Mesothelial cell of epicardium (in vitro differentiated cells): ENCODE measurements around the gene GGA2. TPM values are rescaled to one million over a fixed set of nuclear protein-coding genes. Genes with fewer than 3 reads are reported as not detected.

ENCODE experiments used
- DNase-seq, 2 experiments: peaks; one replicate each; pipeline ENCODE4 v3.0.0; 2021; ENCODE audit warnings: low spot score in 2 of 2; ENCODE audit not compliant: unreplicated experiment in 2 of 2
- H3K27ac Mint-ChIP-seq: 2 replicates; pipeline ENCODE4 v1.8.0; 2021; ENCODE audit warnings: mixed read lengths
- H3K27me3 Mint-ChIP-seq: 2 replicates; pipeline ENCODE4 v1.8.0; 2021; ENCODE audit warnings: low read depth, mixed read lengths
- H3K36me3 Mint-ChIP-seq: 2 replicates; pipeline ENCODE4 v1.8.0; 2021; ENCODE audit warnings: mixed read lengths
- H3K4me1 Mint-ChIP-seq: 2 replicates; pipeline ENCODE4 v1.8.0; 2021; ENCODE audit warnings: mixed read lengths
- H3K4me3 Mint-ChIP-seq: 2 replicates; pipeline ENCODE4 v1.8.0; 2021; ENCODE audit warnings: mild to moderate bottlenecking, moderate library complexity, mixed read lengths
- H3K9me3 Mint-ChIP-seq: 2 replicates; pipeline ENCODE4 v1.8.0; 2021; ENCODE audit warnings: mixed read lengths
- total RNA-seq: library from RNA; stranded (reverse); gene quantifications from 3 replicates; pipeline ENCODE4 v1.2.1, GENCODE V29; 2021
- TF ChIP-seq, protein P1 (sequence below): fragments of 200-600 bp; sonication (generic); IDR thresholded peaks from one replicate; pipeline ENCODE4 v1.5.0; 2021; ENCODE audit warnings: antibody characterized with exemption; ENCODE audit not compliant: unreplicated experiment

Gene GGA2
- total RNA-seq, 1 donor from 2014 or later: 102 TPM

- TF ChIP-seq, protein P1, sequence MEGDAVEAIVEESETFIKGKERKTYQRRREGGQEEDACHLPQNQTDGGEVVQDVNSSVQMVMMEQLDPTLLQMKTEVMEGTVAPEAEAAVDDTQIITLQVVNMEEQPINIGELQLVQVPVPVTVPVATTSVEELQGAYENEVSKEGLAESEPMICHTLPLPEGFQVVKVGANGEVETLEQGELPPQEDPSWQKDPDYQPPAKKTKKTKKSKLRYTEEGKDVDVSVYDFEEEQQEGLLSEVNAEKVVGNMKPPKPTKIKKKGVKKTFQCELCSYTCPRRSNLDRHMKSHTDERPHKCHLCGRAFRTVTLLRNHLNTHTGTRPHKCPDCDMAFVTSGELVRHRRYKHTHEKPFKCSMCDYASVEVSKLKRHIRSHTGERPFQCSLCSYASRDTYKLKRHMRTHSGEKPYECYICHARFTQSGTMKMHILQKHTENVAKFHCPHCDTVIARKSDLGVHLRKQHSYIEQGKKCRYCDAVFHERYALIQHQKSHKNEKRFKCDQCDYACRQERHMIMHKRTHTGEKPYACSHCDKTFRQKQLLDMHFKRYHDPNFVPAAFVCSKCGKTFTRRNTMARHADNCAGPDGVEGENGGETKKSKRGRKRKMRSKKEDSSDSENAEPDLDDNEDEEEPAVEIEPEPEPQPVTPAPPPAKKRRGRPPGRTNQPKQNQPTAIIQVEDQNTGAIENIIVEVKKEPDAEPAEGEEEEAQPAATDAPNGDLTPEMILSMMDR: no peak
- Mint-ChIP-seq H3K4me1 (no peaks in the 10 kb centered on the region), H3K4me3 (no peak overlapping the region), H3K27ac (no peak overlapping the region), H3K9me3 (no peaks in the 10 kb centered on the region), H3K27me3 (no peaks in the 10 kb centered on the region), H3K36me3 (peaks cover 33% of the 10 kb centered on the region)
- DNase-seq: no peak
These were observed 73.3 kb downstream of the GGA2 start for GRCh38 chr16:23436951-23437350.

GRCh38 chr16:23435500-23435899, 74.8 kb downstream of the GGA2 start:
- peak in 1 of 2 experiments; percentile 59 for DNase-seq
- H3K27ac Mint-ChIP-seq: no peak overlapping the region
- peaks cover 30% of the 10 kb centered on the region for H3K36me3 Mint-ChIP-seq
- no peaks in the 10 kb centered on the region for H3K4me1 Mint-ChIP-seq
- TF ChIP-seq, protein P1: peak; percentile 72
- no peaks in the 10 kb centered on the region for H3K27me3 Mint-ChIP-seq
- no peak overlapping the region for H3K4me3 Mint-ChIP-seq
- no peaks in the 10 kb centered on the region for H3K9me3 Mint-ChIP-seq

DNA sequence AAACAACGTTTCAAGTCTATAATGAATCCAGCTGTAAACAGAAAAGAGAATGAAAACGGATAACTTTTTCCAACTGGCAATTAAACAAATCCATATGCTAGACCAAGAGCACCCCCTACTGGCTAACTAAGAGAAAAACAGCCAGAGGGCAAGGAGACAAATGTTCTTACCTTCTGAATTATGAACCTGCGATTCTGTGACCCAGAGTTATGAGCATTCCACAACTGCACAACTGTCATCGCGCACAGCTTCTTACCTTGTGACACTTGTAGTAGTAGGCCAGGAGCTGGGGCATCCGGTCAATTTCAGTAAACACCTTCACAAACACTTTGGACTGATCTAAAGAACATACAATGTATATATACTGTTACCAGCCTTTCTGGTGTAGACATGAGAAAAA, 75.9 kb downstream of the GGA2 start:
- no peaks in the 10 kb centered on the region for H3K27me3 Mint-ChIP-seq
- H3K27ac Mint-ChIP-seq: no peak overlapping the region
- TF ChIP-seq, protein P1: peak; percentile 78
- no peak overlapping the region for H3K4me3 Mint-ChIP-seq
- H3K36me3 Mint-ChIP-seq: peaks cover 32% of the 10 kb centered on the region
- DNase-seq: no peak
- no peaks in the 10 kb centered on the region for H3K4me1 Mint-ChIP-seq
- H3K9me3 Mint-ChIP-seq: no peaks in the 10 kb centered on the region

GRCh38 chr16:23433261-23433920, 76.9 kb downstream of the GGA2 start:
- Mint-ChIP-seq H3K4me3 (no peak overlapping the region), H3K27ac (no peak overlapping the region), H3K27me3 (no peaks in the 10 kb centered on the region), H3K4me1 (no peaks in the 10 kb centered on the region), H3K9me3 (no peaks in the 10 kb centered on the region), H3K36me3 (peaks cover 29% of the 10 kb centered on the region)
- TF ChIP-seq, protein P1: no peak
- no peak for DNase-seq

GRCh38 chr16:23432176-23433128, 77.8 kb downstream of the GGA2 start:
- no peak for DNase-seq
- TF ChIP-seq, protein P1: no peak
- Mint-ChIP-seq H3K4me3 (no peak overlapping the region), H3K27me3 (no peaks in the 10 kb centered on the region), H3K36me3 (peaks cover 27% of the 10 kb centered on the region), H3K4me1 (no peaks in the 10 kb centered on the region), H3K9me3 (no peaks in the 10 kb centered on the region), H3K27ac (no peak overlapping the region)
